CD4-positive, CD25-positive, alpha-beta regulatory T cell (primary cell): ENCODE results near the gene CAPS2. TPM values are rescaled to one million over a fixed set of nuclear protein-coding genes. Genes with fewer than 3 reads are reported as not detected.
"Not testable (repeated sequence)": the region's sequence is repeated elsewhere in the genome, so short reads cannot be mapped to it uniquely, and the experiment has no call there.

Experiments
- ATAC-seq, 2 donors: fragments of 150-1000 bp; cut with Tn5 transposase; one replicate each; pipeline ENCODE4 v1.10.0; 2021; ENCODE audit warnings: low read depth in 2 of 2, moderate number of reproducible peaks in 2 of 2, moderate library complexity in 1 of 2
- DNase-seq, 3 donors: peaks; one replicate each; pipeline versions ENCODE4 v3.0.0 to v3.0.0-alpha.2; 2012 to 2022; ENCODE audit warnings: mixed read lengths in 1 of 3
- H3K27ac ChIP-seq: one replicate; pipeline ENCODE4 v1.7.0; 2013; ENCODE audit warnings: mild to moderate bottlenecking, low read length; ENCODE audit not compliant: insufficient read depth, poor library complexity, severe bottlenecking
- H3K27me3 ChIP-seq: one replicate; pipeline ENCODE4 v1.7.0; 2013; ENCODE audit warnings: low read length; ENCODE audit not compliant: control insufficient read depth, insufficient read depth
- H3K36me3 ChIP-seq: one replicate; pipeline ENCODE4 v1.7.0; 2013; ENCODE audit warnings: mild to moderate bottlenecking, low read length, moderate library complexity; ENCODE audit not compliant: control insufficient read depth, insufficient read depth
- H3K4me1 ChIP-seq: 2 replicates; pipeline ENCODE4 v1.7.0; 2013; ENCODE audit warnings: mild to moderate bottlenecking, low read length; ENCODE audit not compliant: insufficient read depth, control insufficient read depth, poor library complexity, severe bottlenecking
- H3K4me3 ChIP-seq: one replicate; pipeline ENCODE4 v1.7.0; 2013; ENCODE audit warnings: low read depth, mild to moderate bottlenecking, low read length, moderate library complexity
- H3K9me3 ChIP-seq, 2 experiments: 1 replicate in 1 of 2; 2 replicates in 1 of 2; pipeline ENCODE4 v1.7.0; 2013; ENCODE audit warnings: low read length in 2 of 2, mild to moderate bottlenecking in 1 of 2, moderate library complexity in 1 of 2; ENCODE audit not compliant: control insufficient read depth in 2 of 2
- H3K27ac Mint-ChIP-seq, 3 donors: one replicate each; pipeline ENCODE4 v1.8.0; 2020 to 2022; ENCODE audit warnings: mild to moderate bottlenecking in 3 of 3, mixed read lengths in 3 of 3, moderate library complexity in 2 of 3
- H3K27me3 Mint-ChIP-seq: one replicate; pipeline ENCODE4 v1.8.0; 2022; ENCODE audit warnings: mild to moderate bottlenecking, mixed read lengths
- H3K36me3 Mint-ChIP-seq: one replicate; pipeline ENCODE4 v1.8.0; 2020; ENCODE audit warnings: mixed read lengths
- H3K4me1 Mint-ChIP-seq, 4 donors: one replicate each; pipeline ENCODE4 v1.8.0; 2020 to 2022; ENCODE audit warnings: mixed read lengths in 4 of 4, mild to moderate bottlenecking in 1 of 4
- H3K4me3 Mint-ChIP-seq, 4 donors: one replicate each; pipeline ENCODE4 v1.8.0; 2020 to 2022; ENCODE audit warnings: mild to moderate bottlenecking in 4 of 4, mixed read lengths in 4 of 4, moderate library complexity in 3 of 4
- H3K9me3 Mint-ChIP-seq, 7 donors: one replicate each; pipeline ENCODE4 v1.8.0; 2020 to 2022; ENCODE audit warnings: mixed read lengths in 7 of 7, mild to moderate bottlenecking in 3 of 7, moderate library complexity in 2 of 7
- polyA plus RNA-seq, 4 donors: library from polyadenylated mRNA; unstranded; fragments of 300-500 nt; fragmentation: Illumina TruSeq; gene quantifications; one replicate each; pipeline ENCODE4 v1.2.3, GENCODE V29; 2021
- total RNA-seq: library from RNA; stranded (reverse); gene quantifications from one replicate; pipeline ENCODE4 v1.2.3, GENCODE V29; 2022

Gene CAPS2
- total and polyA plus RNA-seq, 5 donors from 2014 or later, result 1.5 to 5.1 (median 2.7) TPM

GRCh38 chr12:75354011-75354410 lies 23.9 kb upstream of the CAPS2 start:
- Mint-ChIP-seq H3K36me3 (peaks cover 10% of the 10 kb centered on the region), H3K4me3 (no peak overlapping the region), H3K9me3 (peaks cover 0 to 17% (median 5%) of the 10 kb centered on the region in 7 donors), H3K27me3 (no peaks in the 10 kb centered on the region), H3K27ac (no peak overlapping the region), H3K4me1 (peaks cover 0 to 6% (median 0%) of the 10 kb centered on the region in 4 donors)
- Histone ChIP-seq H3K27ac (no peak overlapping the region), H3K27me3 (no peaks in the 10 kb centered on the region), H3K4me3 (no peak overlapping the region), H3K9me3 (no peaks in the 10 kb centered on the region), H3K4me1 (no peaks in the 10 kb centered on the region), H3K36me3 (no peaks in the 10 kb centered on the region)
- DNase-seq (no peak), ATAC-seq (no peak)

GRCh38 chr12:75350413-75350812 lies 20.3 kb upstream of the CAPS2 start:
- H3K9me3 ChIP-seq, result no peaks in the 10 kb centered on the region
- no peaks in the 10 kb centered on the region for H3K4me1 ChIP-seq
- no peak for DNase-seq
- H3K27ac ChIP-seq, result no peak overlapping the region
- H3K27me3 Mint-ChIP-seq, result peaks cover 5% of the 10 kb centered on the region
- H3K36me3 Mint-ChIP-seq, result peaks cover 10% of the 10 kb centered on the region
- H3K4me1 Mint-ChIP-seq, result peaks cover 0 to 6% (median 0%) of the 10 kb centered on the region in 4 donors
- no peak overlapping the region for H3K4me3 Mint-ChIP-seq
- no peak for ATAC-seq
- H3K27me3 ChIP-seq, result no peaks in the 10 kb centered on the region
- H3K4me3 ChIP-seq, result no peak overlapping the region
- no peak overlapping the region for H3K27ac Mint-ChIP-seq
- no peaks in the 10 kb centered on the region for H3K36me3 ChIP-seq
- peaks cover 0 to 17% (median 5%) of the 10 kb centered on the region in 7 donors for H3K9me3 Mint-ChIP-seq

- Histone ChIP-seq H3K27me3 (no peaks in the 10 kb centered on the region), H3K27ac (no peak overlapping the region), H3K4me1 (no peaks in the 10 kb centered on the region), H3K9me3 (no peaks in the 10 kb centered on the region), H3K36me3 (no peaks in the 10 kb centered on the region), H3K4me3 (no peak overlapping the region)
- H3K4me3 Mint-ChIP-seq, result no peak overlapping the region
- DNase-seq, result no peak
- H3K4me1 Mint-ChIP-seq, result peaks cover 0 to 6% (median 0%) of the 10 kb centered on the region in 4 donors
- H3K27ac Mint-ChIP-seq, result no peak overlapping the region
- peaks cover 0 to 13% (median 5%) of the 10 kb centered on the region in 7 donors for H3K9me3 Mint-ChIP-seq
- ATAC-seq, result no peak
- peaks cover 5% of the 10 kb centered on the region for H3K27me3 Mint-ChIP-seq
- H3K36me3 Mint-ChIP-seq, result peaks cover 8% of the 10 kb centered on the region
Measured at GRCh38 chr12:75349946-75350345, 19.8 kb upstream of the CAPS2 start.

GRCh38 chr12:75346215-75346614 lies 16.1 kb upstream of the CAPS2 start:
- H3K36me3 ChIP-seq, H3K9me3 ChIP-seq, H3K4me1 ChIP-seq, H3K4me3 Mint-ChIP-seq, H3K4me3 ChIP-seq, H3K27ac Mint-ChIP-seq, H3K27ac ChIP-seq, H3K36me3 Mint-ChIP-seq, H3K4me1 Mint-ChIP-seq, H3K9me3 Mint-ChIP-seq, H3K27me3 ChIP-seq: not testable (repeated sequence)
- ATAC-seq, result peak in 1 of 2 donors; percentile 53
- peaks cover 11% of the 10 kb centered on the region for H3K27me3 Mint-ChIP-seq
- peak in 2 of 3 donors; percentile 11 to 46 for DNase-seq

- Histone ChIP-seq H3K27me3 (no peaks in the 10 kb centered on the region), H3K36me3 (no peaks in the 10 kb centered on the region), H3K4me3 (no peak overlapping the region), H3K9me3 (no peaks in the 10 kb centered on the region), H3K4me1 (no peaks in the 10 kb centered on the region), H3K27ac (no peak overlapping the region)
- DNase-seq, result no peak
- no peak overlapping the region for H3K27ac Mint-ChIP-seq
- no peaks in the 10 kb centered on the region for H3K36me3 Mint-ChIP-seq
- H3K4me1 Mint-ChIP-seq, result no peaks in the 10 kb centered on the region
- H3K27me3 Mint-ChIP-seq, result peaks cover 11% of the 10 kb centered on the region
- ATAC-seq, result no peak
- H3K4me3 Mint-ChIP-seq, result no peak overlapping the region
- H3K9me3 Mint-ChIP-seq, result peaks cover 0 to 2% (median 0%) of the 10 kb centered on the region in 7 donors
Measured at GRCh38 chr12:75345531-75345930, 15.4 kb upstream of the CAPS2 start.

GRCh38 chr12:75341873-75342272 lies 11.7 kb upstream of the CAPS2 start:
- Mint-ChIP-seq H3K36me3 (no peaks in the 10 kb centered on the region), H3K27ac (no peak overlapping the region), H3K4me3 (no peak overlapping the region), H3K27me3 (peaks cover 9% of the 10 kb centered on the region), H3K4me1 (peaks cover 0 to 6% (median under 1%) of the 10 kb centered on the region in 4 donors), H3K9me3 (peaks cover 0 to 1% (median 0%) of the 10 kb centered on the region in 7 donors)
- Histone ChIP-seq H3K36me3 (no peaks in the 10 kb centered on the region), H3K4me3 (no peak overlapping the region), H3K27ac (no peak overlapping the region), H3K27me3 (no peaks in the 10 kb centered on the region), H3K9me3 (no peaks in the 10 kb centered on the region), H3K4me1 (no peaks in the 10 kb centered on the region)
- DNase-seq, result no peak
- ATAC-seq, result no peak

- H3K4me3 Mint-ChIP-seq, result no peak overlapping the region
- no peak overlapping the region for H3K27ac Mint-ChIP-seq
- DNase-seq, result peak in 1 of 3 donors; percentile 57
- Histone ChIP-seq H3K27me3 (peaks cover 7% of the 10 kb centered on the region), H3K9me3 (no peaks in the 10 kb centered on the region), H3K4me1 (peaks cover 8% of the 10 kb centered on the region), H3K4me3 (no peak overlapping the region), H3K27ac (no peak overlapping the region), H3K36me3 (no peaks in the 10 kb centered on the region)
- H3K4me1 Mint-ChIP-seq, result peaks cover 9 to 13% (median 10%) of the 10 kb centered on the region in 4 donors
- H3K36me3 Mint-ChIP-seq, result no peaks in the 10 kb centered on the region
- peaks cover 0 to 1% (median 0%) of the 10 kb centered on the region in 7 donors for H3K9me3 Mint-ChIP-seq
- no peak for ATAC-seq
- peaks cover 25% of the 10 kb centered on the region for H3K27me3 Mint-ChIP-seq
Measured at GRCh38 chr12:75337905-75338304, 7.8 kb upstream of the CAPS2 start.

- Mint-ChIP-seq H3K4me3 (peak within 1 kb of the TSS; percentile 8 to 80 (median 46)), H3K36me3 (no peaks in the 10 kb centered on the region), H3K4me1 (peaks cover 12 to 22% (median 16%) of the 10 kb centered on the region in 4 donors), H3K9me3 (peaks cover 0 to 3% (median 0%) of the 10 kb centered on the region in 7 donors), H3K27ac (peak within 1 kb of the TSS in 1 of 3 donors; percentile 24), H3K27me3 (peaks cover 45% of the 10 kb centered on the region)
- H3K9me3 ChIP-seq, result no peaks in the 10 kb centered on the region
- DNase-seq (peak; percentile 65 to 84 (median 77)), ATAC-seq (peak; percentile 79 to 87)
- H3K27ac ChIP-seq, result no peak within 1 kb of the TSS
- no peaks in the 10 kb centered on the region for H3K36me3 ChIP-seq
- peak within 1 kb of the TSS; percentile 26 for H3K4me3 ChIP-seq
- H3K4me1 ChIP-seq, result peaks cover 17% of the 10 kb centered on the region
- peaks cover 10% of the 10 kb centered on the region for H3K27me3 ChIP-seq
Measured at GRCh38 chr12:75334384-75335030, 4.4 kb upstream of the CAPS2 start, which contains the start of gene GLIPR1L1. Gene GLIPR1L1 (plus strand): TSS chr12:75334670. CDS start chr12:75334729, 59 bp downstream.
